PC-9 (cell line): ENCODE measurements around the gene NACC2. TPM values are rescaled to one million over a fixed set of nuclear protein-coding genes. Genes with fewer than 3 reads are reported as not detected.

Source experiments
- BruUV-seq: library from RNA; stranded (reverse); fragments of 400-500 nt; replicated peaks from 2 replicates; lab custom pipeline; 2021; lab: Mats Ljungman, UMichigan
- CTCF ChIA-PET: fragments of 300-600 bp; sonication (Branson Sonifier 250); formaldehyde crosslinking; loops from one replicate; lab custom pipeline; 2022; ENCODE audit warnings: antibody characterized with exemption; lab: Charles Lee
- POLR2A ChIA-PET: fragments of 300-600 bp; sonication (Branson Sonifier 250); formaldehyde crosslinking; loops from one replicate; lab custom pipeline; 2022; ENCODE audit warnings: antibody characterized with exemption; ENCODE audit not compliant: unreplicated experiment; lab: Charles Lee
- DNase-seq, 2 experiments: peaks; one replicate each; pipeline versions ENCODE4 v3.0.0 to v3.0.0-alpha.2; 2015 to 2022; ENCODE audit warnings: mixed read lengths in 1 of 2
- H2AFZ ChIP-seq: fragments of 200-600 bp; sonication (generic); 2 replicates; pipeline ENCODE4 v1.8.1; 2017; ENCODE audit warnings: antibody characterized with exemption
- H3F3A ChIP-seq: fragments of 200-600 bp; sonication (generic); 2 replicates; pipeline ENCODE4 v1.8.1; 2017; ENCODE audit warnings: antibody characterized with exemption, mild to moderate bottlenecking, low read depth; ENCODE audit not compliant: insufficient read depth
- H3K27ac ChIP-seq: fragments of 200-600 bp; sonication (generic); 2 replicates; pipeline ENCODE4 v1.6.1; 2016; ENCODE audit warnings: mixed run types
- H3K27me3 ChIP-seq: fragments of 200-600 bp; sonication (generic); 2 replicates; pipeline ENCODE4 v1.6.1; 2016; ENCODE audit warnings: low read depth, mixed run types; ENCODE audit not compliant: insufficient read depth
- H3K36me3 ChIP-seq: fragments of 200-600 bp; sonication (generic); 2 replicates; pipeline ENCODE4 v1.6.1; 2016; ENCODE audit warnings: low read depth, mixed run types
- H3K4me1 ChIP-seq: fragments of 200-600 bp; sonication (generic); replicated peaks from 2 replicates; pipeline ENCODE4 v1.6.1; 2016; ENCODE audit warnings: mixed run types; ENCODE audit not compliant: insufficient read depth
- H3K4me2 ChIP-seq: fragments of 200-600 bp; sonication (generic); 2 replicates; pipeline ENCODE4 v1.6.1; 2017; ENCODE audit warnings: mixed run types
- H3K4me3 ChIP-seq: fragments of 200-600 bp; sonication (generic); 2 replicates; pipeline ENCODE4 v1.6.1; 2016; ENCODE audit warnings: mixed run types
- H3K79me2 ChIP-seq: fragments of 200-600 bp; sonication (generic); 2 replicates; pipeline ENCODE4 v1.6.1; 2017; ENCODE audit warnings: low read depth, mixed run types
- H3K9me2 ChIP-seq: fragments of 200-600 bp; sonication (generic); 2 replicates; pipeline ENCODE4 v1.8.1; 2017; ENCODE audit warnings: mild to moderate bottlenecking; ENCODE audit not compliant: insufficient read depth
- H3K9me3 ChIP-seq: fragments of 200-600 bp; sonication (generic); 2 replicates; pipeline ENCODE4 v1.8.1; 2016; ENCODE audit warnings: low read depth; ENCODE audit not compliant: insufficient read depth
- H4K20me1 ChIP-seq: fragments of 200-600 bp; sonication (generic); 2 replicates; pipeline ENCODE4 v1.8.1; 2017; ENCODE audit not compliant: insufficient read depth
- CTCF ChIP-seq: fragments of 200-600 bp; sonication (generic); conservative IDR thresholded peaks from 2 replicates; pipeline ENCODE4 v1.6.1; 2017; ENCODE audit warnings: mixed run types, antibody characterized with exemption, mild to moderate bottlenecking, moderate library complexity
- EZH2 ChIP-seq: fragments of 200-600 bp; sonication (generic); IDR thresholded peaks from 2 replicates; pipeline ENCODE4 v1.8.0; 2017; ENCODE audit warnings: antibody characterized with exemption, low read depth
- intact Hi-C: fragments of 100-400 bp; cut with micrococcal nuclease; formaldehyde crosslinking; loops from one replicate; pipeline ENCODE4 v1.10.0; 2022; ENCODE audit not compliant: unreplicated experiment
- total RNA-seq: library from RNA; stranded (reverse); gene quantifications from 2 replicates; pipeline ENCODE4 v1.2.3, GENCODE V29; 2021

Gene NACC2
- total RNA-seq, 1 experiment from 2014 or later: 22.4 TPM

DNA sequence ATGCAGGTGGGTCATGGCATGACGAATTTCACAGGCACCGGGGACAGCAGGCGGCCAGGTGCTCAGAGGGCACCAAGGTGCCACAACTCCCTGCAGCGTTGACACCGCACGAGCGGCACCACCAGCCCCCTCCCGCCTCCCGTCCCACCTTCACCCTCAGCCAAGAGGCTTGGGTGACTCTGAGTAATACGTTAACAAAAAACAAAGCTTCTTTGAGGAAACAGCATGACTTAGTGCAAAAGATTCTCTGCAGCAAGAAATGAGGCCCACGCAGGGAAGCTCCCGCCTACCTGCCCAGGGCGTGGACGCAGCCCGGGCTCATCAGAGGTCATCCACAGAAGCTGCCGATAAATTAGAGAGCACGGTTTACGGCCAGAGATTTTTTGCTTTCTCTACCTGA is 19.5 kb upstream of the NACC2 start:
- no peak overlapping the region for H2AFZ ChIP-seq
- no TSS peak for BruUV-seq
- peaks cover 14% of the 10 kb centered on the region for H4K20me1 ChIP-seq
- ChIA-PET POLR2A (no interaction called here), CTCF (no interaction called here)
- H3F3A ChIP-seq: peaks cover 20% of the 10 kb centered on the region; the same call in 1 of the 2 replicates
- DNase-seq: no peak
- no peaks in the 10 kb centered on the region for H3K9me2 ChIP-seq
- no peaks in the 10 kb centered on the region for H3K9me3 ChIP-seq
- no peak overlapping the region for H3K27ac ChIP-seq
- TF ChIP-seq CTCF: no peak
- TF ChIP-seq EZH2: no peak
- intact Hi-C loops: loop anchor here (5.0 kb wide), 3 partner anchors 37 to 368 kb away; partner anchors contain the start of gene SEC16A
- H3K4me1 ChIP-seq: peaks cover 15% of the 10 kb centered on the region; the same call in 1 of the 2 replicates
- peaks cover 31% of the 10 kb centered on the region for H3K79me2 ChIP-seq
- no peak overlapping the region for H3K4me2 ChIP-seq
- H3K4me3 ChIP-seq: no peak overlapping the region
- no peaks in the 10 kb centered on the region; the same call in 1 of the 2 replicates for H3K36me3 ChIP-seq
- no peaks in the 10 kb centered on the region for H3K27me3 ChIP-seq

DNA sequence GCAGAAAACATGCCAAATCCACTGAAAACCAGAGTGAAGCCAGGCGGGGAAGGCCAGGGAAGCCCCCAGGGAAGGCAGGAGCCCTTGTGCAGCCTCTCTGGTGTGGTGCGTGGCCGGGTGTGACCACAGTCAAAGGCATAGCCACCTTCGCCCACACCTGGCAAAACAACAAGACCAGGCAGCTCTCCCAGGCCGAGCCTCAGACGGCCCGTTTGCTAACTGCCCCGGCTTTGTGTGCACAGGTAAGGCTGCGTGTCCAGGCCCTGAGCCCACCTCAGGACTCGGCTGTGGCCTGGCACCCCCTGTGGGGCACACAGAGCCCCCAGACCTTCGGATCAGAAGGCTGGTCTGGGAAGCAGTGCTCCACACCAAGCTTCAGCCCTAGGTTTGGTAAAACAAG is 17.5 kb upstream of the NACC2 start:
- no peaks in the 10 kb centered on the region for H3K9me3 ChIP-seq
- intact Hi-C loops: no loop called here
- no peak for DNase-seq
- peaks cover 20% of the 10 kb centered on the region; the same call in 1 of the 2 replicates for H3F3A ChIP-seq
- H4K20me1 ChIP-seq: peaks cover 14% of the 10 kb centered on the region
- no peaks in the 10 kb centered on the region for H3K9me2 ChIP-seq
- H3K27ac ChIP-seq: no peak overlapping the region
- no peaks in the 10 kb centered on the region; the same call in 1 of the 2 replicates for H3K36me3 ChIP-seq
- no peak overlapping the region for H3K4me3 ChIP-seq
- no peak overlapping the region for H3K4me2 ChIP-seq
- H3K4me1 ChIP-seq: peaks cover 13% of the 10 kb centered on the region; the same call in 1 of the 2 replicates
- no peaks in the 10 kb centered on the region for H3K27me3 ChIP-seq
- POLR2A ChIA-PET: interaction anchor here (0.5 kb wide), 1 partner anchor 9 kb away, joined by 4 read pairs; no protein-coding TSS in a partner anchor
- BruUV-seq: no TSS peak
- H2AFZ ChIP-seq: no peak overlapping the region
- CTCF ChIA-PET: no interaction called here
- no peak for TF ChIP-seq EZH2
- TF ChIP-seq CTCF: no peak
- peaks cover 26% of the 10 kb centered on the region for H3K79me2 ChIP-seq

DNA sequence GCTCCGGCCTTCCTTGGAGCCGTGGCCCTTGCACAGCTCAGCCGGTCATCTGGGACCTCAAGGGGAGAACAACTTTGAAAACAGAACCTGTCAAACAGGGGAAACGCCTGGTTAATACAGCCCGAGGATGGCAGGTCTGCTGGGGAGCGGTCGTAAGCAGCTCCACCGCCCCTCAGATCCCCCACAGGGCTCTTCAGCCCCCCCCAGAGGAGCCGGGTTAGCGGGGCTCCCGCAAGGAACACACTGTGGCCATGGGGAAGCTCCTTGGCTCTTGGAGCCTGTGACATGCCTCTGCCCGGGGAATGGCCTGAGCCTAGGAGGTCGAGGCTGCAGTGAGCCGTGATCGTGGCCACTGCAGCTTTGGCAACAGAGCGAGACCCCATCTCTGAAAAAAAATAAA is 16.8 kb upstream of the NACC2 start:
- no peak for DNase-seq
- BruUV-seq: no TSS peak
- Histone ChIP-seq H3K27me3 (no peaks in the 10 kb centered on the region), H3K27ac (no peak overlapping the region), H3K4me2 (no peak overlapping the region), H3K9me3 (no peaks in the 10 kb centered on the region), H4K20me1 (peaks cover 14% of the 10 kb centered on the region), H3K36me3 (no peaks in the 10 kb centered on the region; the same call in 1 of the 2 replicates), H3K4me3 (no peak overlapping the region), H3K9me2 (no peaks in the 10 kb centered on the region), H2AFZ (no peak overlapping the region), H3K79me2 (peaks cover 19% of the 10 kb centered on the region), H3K4me1 (peaks cover 7% of the 10 kb centered on the region; the same call in 1 of the 2 replicates), H3F3A (peaks cover 20% of the 10 kb centered on the region; the same call in 1 of the 2 replicates)
- TF ChIP-seq CTCF (no peak), EZH2 (no peak)
- ChIA-PET POLR2A (interaction anchor here (0.5 to 1.2 kb wide), 3 partner anchors 9 to 16 kb away, joined by 4 to 11 read pairs (median 5); no protein-coding TSS in a partner anchor), CTCF (no interaction called here)
- intact Hi-C loops: no loop called here
